Right atrium auricular region (tissue), 2 donors: ENCODE measurements around the gene KLHL11. TPM values are rescaled to one million over a fixed set of nuclear protein-coding genes. Genes with fewer than 3 reads are reported as not detected.

ENCODE experiments used
- DNase-seq: peaks from one replicate; pipeline ENCODE4 v3.0.0-alpha.2; 2019; ENCODE audit warnings: low spot score
- H3K27ac ChIP-seq, 2 donors: fragments of 200-600 bp; sonication (generic); 1 replicate in 1 of 2; 2 replicates in 1 of 2; pipeline ENCODE4 v1.5.1; 2016 to 2019
- H3K27me3 ChIP-seq, 2 donors: fragments of 200-600 bp; sonication (generic); one replicate each; pipeline versions ENCODE4 v1.5.1 to v1.6.0; 2017 to 2019
- H3K36me3 ChIP-seq: fragments of 200-600 bp; sonication (generic); one replicate; pipeline ENCODE4 v1.5.1; 2016
- H3K4me1 ChIP-seq, 2 donors: fragments of 200-600 bp; sonication (generic); one replicate each; pipeline versions ENCODE4 v1.5.1 to v1.6.0; 2017 to 2019
- H3K4me3 ChIP-seq, 2 donors: fragments of 200-600 bp; sonication (generic); 1 replicate in 1 of 2; 2 replicates in 1 of 2; pipeline ENCODE4 v1.5.1; 2017 to 2019; ENCODE audit warnings: mild to moderate bottlenecking in 1 of 2, moderate library complexity in 1 of 2
- H3K9me3 ChIP-seq, 2 donors: fragments of 200-600 bp; sonication (generic); one replicate each; pipeline ENCODE4 v1.5.1; 2019
- total RNA-seq, 2 donors: library from RNA; depleted of rRNA; stranded (reverse); fragments of >200 nt; gene quantifications; one replicate each; pipeline ENCODE4 v1.1.0, GENCODE V29; 2016
- TF ChIP-seq, protein P1 (sequence below), 2 donors: fragments of 200-600 bp; sonication (generic); IDR thresholded peaks; one replicate each; pipeline ENCODE4 v1.5.1; 2019; ENCODE audit warnings: antibody characterized with exemption in 2 of 2

KLHL11 gene
- total RNA-seq, 2 donors from 2014 or later, result 6.9 to 8.7 TPM

DNA sequence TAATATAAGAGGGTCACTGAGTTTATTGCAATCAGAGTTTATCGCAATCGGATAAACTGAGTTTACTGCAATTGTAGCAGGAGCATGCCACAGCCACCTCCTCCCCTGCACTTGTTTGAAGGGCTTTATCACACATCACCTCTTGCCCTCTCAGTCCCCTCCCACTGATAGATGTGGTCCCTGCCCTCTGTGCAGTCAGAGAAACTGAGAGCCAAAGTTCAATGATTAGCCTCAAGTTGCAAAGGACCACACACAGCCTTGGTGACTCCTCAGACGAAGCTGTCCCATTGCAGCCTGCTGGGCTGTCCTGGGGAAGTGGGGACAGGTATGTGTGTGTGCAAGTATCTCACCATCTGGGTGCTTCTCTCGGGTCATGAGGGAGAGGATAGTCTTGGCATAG, 39.9 kb upstream of the KLHL11 start:
- no peak overlapping the region for H3K27ac ChIP-seq
- H3K36me3 ChIP-seq, result peaks cover 84% of the 10 kb centered on the region
- H3K4me3 ChIP-seq, result no peak overlapping the region
- no peaks in the 10 kb centered on the region for H3K27me3 ChIP-seq
- TF ChIP-seq, protein P1, sequence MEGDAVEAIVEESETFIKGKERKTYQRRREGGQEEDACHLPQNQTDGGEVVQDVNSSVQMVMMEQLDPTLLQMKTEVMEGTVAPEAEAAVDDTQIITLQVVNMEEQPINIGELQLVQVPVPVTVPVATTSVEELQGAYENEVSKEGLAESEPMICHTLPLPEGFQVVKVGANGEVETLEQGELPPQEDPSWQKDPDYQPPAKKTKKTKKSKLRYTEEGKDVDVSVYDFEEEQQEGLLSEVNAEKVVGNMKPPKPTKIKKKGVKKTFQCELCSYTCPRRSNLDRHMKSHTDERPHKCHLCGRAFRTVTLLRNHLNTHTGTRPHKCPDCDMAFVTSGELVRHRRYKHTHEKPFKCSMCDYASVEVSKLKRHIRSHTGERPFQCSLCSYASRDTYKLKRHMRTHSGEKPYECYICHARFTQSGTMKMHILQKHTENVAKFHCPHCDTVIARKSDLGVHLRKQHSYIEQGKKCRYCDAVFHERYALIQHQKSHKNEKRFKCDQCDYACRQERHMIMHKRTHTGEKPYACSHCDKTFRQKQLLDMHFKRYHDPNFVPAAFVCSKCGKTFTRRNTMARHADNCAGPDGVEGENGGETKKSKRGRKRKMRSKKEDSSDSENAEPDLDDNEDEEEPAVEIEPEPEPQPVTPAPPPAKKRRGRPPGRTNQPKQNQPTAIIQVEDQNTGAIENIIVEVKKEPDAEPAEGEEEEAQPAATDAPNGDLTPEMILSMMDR (IDR thresholded peaks at IDR 0.05), result no peak
- no peak for DNase-seq
- no peaks in the 10 kb centered on the region for H3K9me3 ChIP-seq
- no peaks in the 10 kb centered on the region for H3K4me1 ChIP-seq

DNA sequence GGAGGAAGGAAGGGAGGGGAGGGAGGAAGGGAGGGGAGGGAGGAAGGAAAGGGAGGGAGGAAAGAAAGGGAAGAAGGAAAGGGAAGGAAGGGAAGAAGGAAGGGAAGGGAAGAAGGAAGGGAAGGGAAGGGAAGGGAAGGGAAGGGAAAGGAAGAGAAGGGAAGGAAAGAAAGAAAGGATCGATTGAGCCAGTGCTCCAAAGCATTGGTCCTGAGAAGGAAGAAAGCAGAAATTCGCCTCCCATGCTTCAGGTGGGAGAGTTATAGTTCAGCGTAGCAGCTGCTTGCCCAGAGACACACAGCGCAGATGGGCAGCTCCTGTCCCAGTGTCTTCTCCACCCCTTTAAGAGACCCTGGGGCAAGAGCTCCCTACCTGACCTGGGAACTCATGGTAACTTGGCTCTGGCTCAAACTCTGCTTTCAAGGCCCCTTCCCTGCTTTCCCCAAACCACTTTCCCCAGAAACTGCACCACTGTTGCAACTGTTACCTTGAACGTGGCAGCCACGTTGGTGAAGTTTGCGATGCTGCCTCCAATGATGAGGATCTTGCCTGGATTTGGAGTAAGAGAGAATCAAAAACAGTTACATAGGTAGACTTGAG, 39.1 kb upstream of the KLHL11 start:
- no peaks in the 10 kb centered on the region for H3K9me3 ChIP-seq
- TF ChIP-seq, protein P1 (IDR thresholded peaks at IDR 0.05), result no peak
- H3K27me3 ChIP-seq, result no peaks in the 10 kb centered on the region
- no peak for DNase-seq
- H3K4me3 ChIP-seq, result no peak overlapping the region
- H3K4me1 ChIP-seq, result no peaks in the 10 kb centered on the region
- no peak overlapping the region for H3K27ac ChIP-seq
- peaks cover 84% of the 10 kb centered on the region for H3K36me3 ChIP-seq

DNA sequence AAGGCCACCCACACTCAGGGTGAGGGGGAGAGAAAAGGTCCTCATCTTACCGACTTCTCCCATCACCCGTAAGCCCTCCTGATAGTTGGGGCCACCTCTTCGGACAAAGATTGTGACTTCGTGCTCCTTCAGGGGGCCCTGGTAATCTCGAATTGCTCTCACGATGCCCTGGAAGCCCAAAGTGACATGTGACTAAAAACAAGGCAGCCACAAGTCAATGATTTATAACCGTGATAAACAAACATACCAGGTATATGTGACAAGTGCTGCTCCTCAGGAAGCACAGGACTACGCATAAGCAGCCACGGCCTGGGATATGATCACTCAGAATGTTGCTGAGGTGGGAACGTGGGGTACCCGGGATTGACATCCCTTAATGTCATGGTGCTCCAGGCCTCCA, 36.4 kb upstream of the KLHL11 start:
- TF ChIP-seq, protein P1 (IDR thresholded peaks at IDR 0.05), result no peak
- Histone ChIP-seq H3K4me3 (no peak overlapping the region), H3K27me3 (no peaks in the 10 kb centered on the region), H3K4me1 (no peaks in the 10 kb centered on the region), H3K36me3 (peaks cover 83% of the 10 kb centered on the region), H3K9me3 (no peaks in the 10 kb centered on the region), H3K27ac (no peak overlapping the region)
- DNase-seq, result no peak

DNA sequence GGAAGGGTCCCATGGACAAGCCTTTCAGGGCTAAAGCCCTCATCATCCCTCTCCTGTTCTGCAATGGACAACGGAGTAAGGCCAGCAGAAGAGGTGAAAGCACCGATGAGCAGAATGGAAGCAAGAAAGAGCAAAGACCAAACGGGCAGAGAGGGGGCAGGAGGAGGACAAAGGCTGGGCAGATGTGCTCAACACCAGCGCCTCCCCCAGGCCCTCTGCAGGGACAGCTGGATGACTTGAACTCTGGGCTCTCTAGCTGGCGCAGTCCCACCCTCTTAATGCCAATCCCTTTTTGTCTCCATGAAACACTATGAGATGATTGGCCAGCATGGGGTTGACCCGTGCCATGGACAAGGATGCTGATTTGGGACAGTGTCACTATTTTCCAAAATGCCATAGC, 31.5 kb upstream of the KLHL11 start:
- peaks cover 70% of the 10 kb centered on the region for H3K36me3 ChIP-seq
- peaks cover 0 to 10% of the 10 kb centered on the region in 2 donors for H3K4me1 ChIP-seq
- no peak overlapping the region for H3K4me3 ChIP-seq
- no peak for DNase-seq
- H3K27ac ChIP-seq, result no peak overlapping the region
- no peaks in the 10 kb centered on the region for H3K9me3 ChIP-seq
- TF ChIP-seq, protein P1 (IDR thresholded peaks at IDR 0.05), result no peak
- no peaks in the 10 kb centered on the region for H3K27me3 ChIP-seq

DNA sequence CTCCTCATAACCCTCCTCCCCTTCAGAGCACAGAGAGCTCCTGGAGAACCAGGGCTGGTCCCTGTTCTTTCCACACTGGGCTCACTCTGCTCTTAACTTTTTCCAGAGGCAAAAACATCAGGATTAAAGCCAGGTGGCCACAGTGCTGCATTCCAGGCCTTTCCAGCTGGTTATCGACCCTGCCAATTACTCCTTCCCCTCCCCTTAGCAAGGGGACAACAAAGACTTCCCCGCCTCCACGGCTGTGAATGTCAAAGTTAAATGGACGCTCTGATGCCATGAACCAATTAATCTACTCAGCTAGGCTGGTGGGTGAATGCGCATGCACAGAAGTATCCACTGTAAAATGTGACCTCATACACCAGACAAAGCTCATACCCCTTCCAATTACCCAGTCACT, 30.4 kb upstream of the KLHL11 start:
- DNase-seq, result peak; percentile 65
- TF ChIP-seq, protein P1 (IDR thresholded peaks at IDR 0.05), result no peak
- Histone ChIP-seq H3K36me3 (peaks cover 70% of the 10 kb centered on the region), H3K27me3 (no peaks in the 10 kb centered on the region), H3K4me3 (no peak overlapping the region), H3K4me1 (peaks cover 0 to 10% of the 10 kb centered on the region in 2 donors), H3K9me3 (no peaks in the 10 kb centered on the region), H3K27ac (peak overlapping the region; percentile 31 to 58)

DNA sequence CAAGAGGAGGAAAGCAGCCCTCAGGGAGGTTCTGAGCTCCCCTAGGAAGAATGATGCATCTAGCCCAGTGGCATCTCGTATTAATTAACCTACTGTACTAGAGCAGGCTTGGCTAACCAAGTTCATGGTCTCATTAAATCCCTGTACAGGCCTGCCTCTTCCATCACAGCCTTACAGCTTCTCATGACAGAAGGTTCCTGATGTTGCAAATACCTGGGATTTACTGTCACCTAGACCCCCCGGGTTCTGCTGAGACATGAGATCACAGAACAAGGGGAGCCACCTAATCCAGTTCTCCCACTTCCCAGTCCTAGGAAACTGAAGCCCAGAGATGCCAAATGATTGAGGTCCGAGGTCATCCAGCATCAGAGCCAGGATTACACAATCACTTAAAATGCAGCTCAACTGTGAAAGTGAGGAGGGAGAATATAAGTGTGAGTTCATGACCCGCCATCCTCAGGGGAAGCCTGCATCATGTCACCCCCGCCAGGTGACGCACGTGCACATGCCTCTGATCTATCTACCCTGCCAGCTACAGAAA, 29.6 kb upstream of the KLHL11 start:
- H3K27ac ChIP-seq, result peak overlapping the region in 1 of 2 donors; percentile 31
- TF ChIP-seq, protein P1 (IDR thresholded peaks at IDR 0.05), result no peak
- peaks cover 0 to 10% of the 10 kb centered on the region in 2 donors for H3K4me1 ChIP-seq
- H3K9me3 ChIP-seq, result no peaks in the 10 kb centered on the region
- H3K36me3 ChIP-seq, result peaks cover 67% of the 10 kb centered on the region
- no peaks in the 10 kb centered on the region for H3K27me3 ChIP-seq
- no peak overlapping the region for H3K4me3 ChIP-seq
- peak; percentile 68 for DNase-seq
